ENCODE results near the gene RAP1GAP2. TPM values are rescaled to one million over a fixed set of nuclear protein-coding genes. Genes with fewer than 3 reads are reported as not detected.

RAP1GAP2 gene
- total and polyA plus RNA-seq, 2 of the 8 experiments (the other 6 are each of a cell fraction or from before 2014, with no cell fraction given): 24.0 to 63.8 TPM

DNA sequence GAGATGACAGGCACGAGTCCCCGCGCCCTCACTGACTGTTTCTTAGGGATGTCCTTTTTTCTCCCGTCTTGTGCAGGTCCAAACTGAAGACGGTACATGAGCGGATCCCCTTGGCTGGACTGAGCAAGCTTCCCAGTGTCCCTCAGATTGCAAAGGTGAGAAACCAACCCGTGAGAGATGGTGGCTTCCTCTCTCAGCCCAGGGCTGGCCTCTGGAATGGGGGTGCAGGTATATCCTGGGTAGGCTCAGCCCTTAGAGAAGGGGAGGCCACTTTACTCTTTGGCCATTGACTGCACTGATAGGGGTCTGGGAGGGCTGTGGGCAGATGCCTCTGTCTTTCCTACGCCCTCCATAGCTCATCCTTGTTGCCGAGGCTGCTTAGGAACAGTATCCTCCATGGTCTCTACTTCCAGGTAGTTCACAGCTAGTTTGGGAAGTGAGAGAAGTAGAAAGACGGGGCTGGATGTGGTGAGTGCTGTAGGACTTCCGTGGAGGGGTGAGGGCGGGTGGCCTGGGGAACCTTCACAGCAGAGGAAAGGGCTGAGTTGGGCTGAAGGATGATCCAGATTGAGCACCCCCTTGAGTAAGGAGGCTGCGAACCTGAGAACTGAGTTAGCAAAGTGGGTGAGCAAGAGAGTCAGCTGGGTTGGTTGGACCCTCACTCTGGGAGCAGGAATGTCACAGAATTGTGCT is 184.1 kb downstream of the RAP1GAP2 start (continued):
- TF ChIP-seq EGR1 (IDR thresholded peaks at IDR 0.05; ENCODE audit: borderline replicate concordance, low read depth, low read length) (no peak), SP4 (IDR thresholded peaks at IDR 0.05; ENCODE audit: low read length) (no peak)
